HEK293 (cell line): ENCODE data around the gene GNB1L.

Experiments used
- CTCF ChIA-PET: fragments of 350-600 bp; formaldehyde crosslinking; extraction: SDS; loops from one replicate; lab custom pipeline; 2021; ENCODE audit warnings: antibody characterized with exemption; lab: Yijun Ruan, JAX
- POLR2A ChIA-PET: fragments of 300-600 bp; formaldehyde crosslinking; extraction: SDS; loops from one replicate; lab custom pipeline; 2020; ENCODE audit warnings: antibody characterized with exemption, inconsistent platforms; lab: Yijun Ruan, JAX
- H3K27ac ChIP-seq: fragments of 200-500 bp; sonication (Bioruptor generic); 2 replicates; pipeline ENCODE4 v1.5.1; 2014; ENCODE audit warnings: low read depth, low read length, control low read depth, inconsistent platforms; ENCODE audit errors: extremely low read depth
- H3K36me3 ChIP-seq, 2 experiments: fragments of 200-500 bp in 1 of 2; sonication (Bioruptor generic) in 1 of 2; 1 replicate in 1 of 2; 2 replicates in 1 of 2; pipeline ENCODE4 v1.5.1; 2014 to 2017; ENCODE audit warnings: inconsistent platforms in 2 of 2, low read length in 2 of 2; ENCODE audit not compliant: control insufficient read depth in 2 of 2, insufficient read depth in 1 of 2
- H3K4me1 ChIP-seq: fragments of 200-500 bp; sonication (Bioruptor generic); 2 replicates; pipeline ENCODE4 v1.5.1; 2014; ENCODE audit warnings: mild to moderate bottlenecking, low read length, inconsistent platforms; ENCODE audit not compliant: control insufficient read depth, insufficient read depth
- H3K4me3 ChIP-seq: 2 replicates; pipeline ENCODE4 v1.5.1; 2011; ENCODE audit warnings: low read depth, mild to moderate bottlenecking, control low read depth, low read length, moderate library complexity
- H3K9me3 ChIP-seq: fragments of 200-500 bp; sonication (Bioruptor generic); 2 replicates; pipeline ENCODE4 v1.5.1; 2014; ENCODE audit warnings: low read depth, low read length, inconsistent platforms; ENCODE audit not compliant: control insufficient read depth, insufficient read depth
- ZBTB49 ChIP-seq: fragments of 450-650 bp; formaldehyde crosslinking; IDR thresholded peaks from 2 replicates; pipeline ENCODE4 v1.5.1; 2016; ENCODE audit warnings: missing biosample characterization, missing genetic modification characterization, low read depth
- ZNF10 ChIP-seq: fragments of 450-650 bp; formaldehyde crosslinking; IDR thresholded peaks from 2 replicates; pipeline ENCODE4 v1.5.1; 2017; ENCODE audit warnings: missing biosample characterization, missing genetic modification characterization
- ZNF211 ChIP-seq: fragments of 450-650 bp; formaldehyde crosslinking; IDR thresholded peaks from 2 replicates; pipeline ENCODE4 v1.5.1; 2016; ENCODE audit warnings: low read depth, missing biosample characterization, missing genetic modification characterization
- ZNF248 ChIP-seq: fragments of 450-650 bp; formaldehyde crosslinking; IDR thresholded peaks from 2 replicates; pipeline ENCODE4 v1.5.1; 2017; ENCODE audit warnings: missing biosample characterization, missing genetic modification characterization
- ZNF433 ChIP-seq: fragments of 450-650 bp; formaldehyde crosslinking; IDR thresholded peaks from 2 replicates; pipeline ENCODE4 v1.5.1; 2016; ENCODE audit warnings: missing biosample characterization, missing genetic modification characterization, low read depth
- ZNF510 ChIP-seq: fragments of 450-650 bp; formaldehyde crosslinking; IDR thresholded peaks from 2 replicates; pipeline ENCODE4 v1.5.1; 2018; ENCODE audit warnings: mild to moderate bottlenecking, missing genetic modification characterization, missing biosample characterization; ENCODE audit not compliant: insufficient replicate concordance
- ZNF514 ChIP-seq: fragments of 450-650 bp; formaldehyde crosslinking; IDR thresholded peaks from 2 replicates; pipeline ENCODE4 v1.5.1; 2016; ENCODE audit warnings: missing biosample characterization, missing genetic modification characterization
- ZNF571 ChIP-seq: fragments of 450-650 bp; formaldehyde crosslinking; IDR thresholded peaks from 2 replicates; pipeline ENCODE4 v1.5.0; 2017; ENCODE audit warnings: missing biosample characterization, missing genetic modification characterization
- TF ChIP-seq, protein P1 (sequence below): fragments of 450-650 bp; formaldehyde crosslinking; conservative IDR thresholded peaks from 2 replicates; pipeline ENCODE4 v1.5.1; 2016; ENCODE audit warnings: low read depth, missing biosample characterization, missing genetic modification characterization
- TF ChIP-seq, protein P2 (sequence below): fragments of 450-650 bp; formaldehyde crosslinking; IDR thresholded peaks from 2 replicates; pipeline ENCODE4 v1.5.0; 2017; ENCODE audit warnings: missing biosample characterization, missing genetic modification characterization, borderline replicate concordance
- TF ChIP-seq, protein P3 (sequence below): fragments of 450-650 bp; formaldehyde crosslinking; IDR thresholded peaks from 2 replicates; pipeline ENCODE4 v1.5.1; 2016; ENCODE audit warnings: missing biosample characterization, missing genetic modification characterization

GNB1L gene

GRCh38 chr22:19869497-19870152 is 15.0 kb upstream of the GNB1L start:
- Histone ChIP-seq H3K4me3 (no peak overlapping the region), H3K4me1 (peaks cover 2% of the 10 kb centered on the region; the same call in 1 of the 2 replicates), H3K36me3 (no peaks in the 10 kb centered on the region), H3K27ac (no peak overlapping the region), H3K9me3 (no peaks in the 10 kb centered on the region)
- TF ChIP-seq, protein P1, sequence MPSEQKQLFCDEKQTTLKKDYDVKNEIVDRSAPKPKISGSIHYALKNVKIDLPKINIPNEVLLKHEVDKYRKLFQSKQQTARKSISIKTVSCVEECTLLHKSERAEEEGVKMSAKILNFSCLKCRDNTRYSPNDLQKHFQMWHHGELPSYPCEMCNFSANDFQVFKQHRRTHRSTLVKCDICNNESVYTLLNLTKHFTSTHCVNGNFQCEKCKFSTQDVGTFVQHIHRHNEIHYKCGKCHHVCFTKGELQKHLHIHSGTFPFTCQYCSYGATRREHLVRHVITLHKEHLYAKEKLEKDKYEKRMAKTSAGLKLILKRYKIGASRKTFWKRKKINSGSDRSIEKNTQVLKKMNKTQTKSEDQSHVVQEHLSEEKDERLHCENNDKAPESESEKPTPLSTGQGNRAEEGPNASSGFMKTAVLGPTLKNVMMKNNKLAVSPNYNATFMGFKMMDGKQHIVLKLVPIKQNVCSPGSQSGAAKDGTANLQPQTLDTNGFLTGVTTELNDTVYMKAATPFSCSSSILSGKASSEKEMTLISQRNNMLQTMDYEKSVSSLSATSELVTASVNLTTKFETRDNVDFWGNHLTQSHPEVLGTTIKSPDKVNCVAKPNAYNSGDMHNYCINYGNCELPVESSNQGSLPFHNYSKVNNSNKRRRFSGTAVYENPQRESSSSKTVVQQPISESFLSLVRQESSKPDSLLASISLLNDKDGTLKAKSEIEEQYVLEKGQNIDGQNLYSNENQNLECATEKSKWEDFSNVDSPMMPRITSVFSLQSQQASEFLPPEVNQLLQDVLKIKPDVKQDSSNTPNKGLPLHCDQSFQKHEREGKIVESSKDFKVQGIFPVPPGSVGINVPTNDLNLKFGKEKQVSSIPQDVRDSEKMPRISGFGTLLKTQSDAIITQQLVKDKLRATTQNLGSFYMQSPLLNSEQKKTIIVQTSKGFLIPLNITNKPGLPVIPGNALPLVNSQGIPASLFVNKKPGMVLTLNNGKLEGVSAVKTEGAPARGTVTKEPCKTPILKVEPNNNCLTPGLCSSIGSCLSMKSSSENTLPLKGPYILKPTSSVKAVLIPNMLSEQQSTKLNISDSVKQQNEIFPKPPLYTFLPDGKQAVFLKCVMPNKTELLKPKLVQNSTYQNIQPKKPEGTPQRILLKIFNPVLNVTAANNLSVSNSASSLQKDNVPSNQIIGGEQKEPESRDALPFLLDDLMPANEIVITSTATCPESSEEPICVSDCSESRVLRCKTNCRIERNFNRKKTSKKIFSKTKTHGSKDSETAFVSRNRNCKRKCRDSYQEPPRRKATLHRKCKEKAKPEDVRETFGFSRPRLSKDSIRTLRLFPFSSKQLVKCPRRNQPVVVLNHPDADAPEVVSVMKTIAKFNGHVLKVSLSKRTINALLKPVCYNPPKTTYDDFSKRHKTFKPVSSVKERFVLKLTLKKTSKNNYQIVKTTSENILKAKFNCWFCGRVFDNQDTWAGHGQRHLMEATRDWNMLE (tag by site-specific recombination) = no peak
- no peak for TF ChIP-seq ZNF248 (tag by site-specific recombination)
- no peak for TF ChIP-seq ZNF510 (tag by site-specific recombination)
- TF ChIP-seq, protein P2, sequence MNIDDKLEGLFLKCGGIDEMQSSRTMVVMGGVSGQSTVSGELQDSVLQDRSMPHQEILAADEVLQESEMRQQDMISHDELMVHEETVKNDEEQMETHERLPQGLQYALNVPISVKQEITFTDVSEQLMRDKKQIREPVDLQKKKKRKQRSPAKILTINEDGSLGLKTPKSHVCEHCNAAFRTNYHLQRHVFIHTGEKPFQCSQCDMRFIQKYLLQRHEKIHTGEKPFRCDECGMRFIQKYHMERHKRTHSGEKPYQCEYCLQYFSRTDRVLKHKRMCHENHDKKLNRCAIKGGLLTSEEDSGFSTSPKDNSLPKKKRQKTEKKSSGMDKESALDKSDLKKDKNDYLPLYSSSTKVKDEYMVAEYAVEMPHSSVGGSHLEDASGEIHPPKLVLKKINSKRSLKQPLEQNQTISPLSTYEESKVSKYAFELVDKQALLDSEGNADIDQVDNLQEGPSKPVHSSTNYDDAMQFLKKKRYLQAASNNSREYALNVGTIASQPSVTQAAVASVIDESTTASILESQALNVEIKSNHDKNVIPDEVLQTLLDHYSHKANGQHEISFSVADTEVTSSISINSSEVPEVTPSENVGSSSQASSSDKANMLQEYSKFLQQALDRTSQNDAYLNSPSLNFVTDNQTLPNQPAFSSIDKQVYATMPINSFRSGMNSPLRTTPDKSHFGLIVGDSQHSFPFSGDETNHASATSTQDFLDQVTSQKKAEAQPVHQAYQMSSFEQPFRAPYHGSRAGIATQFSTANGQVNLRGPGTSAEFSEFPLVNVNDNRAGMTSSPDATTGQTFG (tag by site-specific recombination) = no peak
- TF ChIP-seq ZBTB49 (tag by site-specific recombination) = no peak
- no peak for TF ChIP-seq ZNF211 (tag by site-specific recombination)
- no peak for TF ChIP-seq ZNF433
- TF ChIP-seq ZNF571 (tag by site-specific recombination) = no peak
- TF ChIP-seq, protein P3, sequence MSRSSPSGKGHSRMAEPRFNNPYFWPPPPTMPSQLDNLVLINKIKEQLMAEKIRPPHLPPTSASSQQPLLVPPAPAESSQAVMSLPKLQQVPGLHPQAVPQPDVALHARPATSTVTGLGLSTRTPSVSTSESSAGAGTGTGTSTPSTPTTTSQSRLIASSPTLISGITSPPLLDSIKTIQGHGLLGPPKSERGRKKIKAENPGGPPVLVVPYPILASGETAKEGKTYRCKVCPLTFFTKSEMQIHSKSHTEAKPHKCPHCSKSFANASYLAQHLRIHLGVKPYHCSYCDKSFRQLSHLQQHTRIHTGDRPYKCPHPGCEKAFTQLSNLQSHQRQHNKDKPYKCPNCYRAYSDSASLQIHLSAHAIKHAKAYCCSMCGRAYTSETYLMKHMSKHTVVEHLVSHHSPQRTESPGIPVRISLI = no peak
- TF ChIP-seq ZNF514 (tag by site-specific recombination) = no peak
- no peak for TF ChIP-seq ZNF10 (tag by site-specific recombination)
- ChIA-PET CTCF (interaction anchor here (1.6 kb wide), 1 partner anchor 139 kb away, joined by 6 read pairs; no protein-coding TSS in a partner anchor), POLR2A (interaction anchor here (0.6 kb wide), 1 partner anchor 11 kb away, joined by 3 read pairs; no protein-coding TSS in a partner anchor)
